ENCODE measurements around the gene SEC22B.
"Not testable (repeated sequence)": the region's sequence is repeated elsewhere in the genome, so short reads cannot be mapped to it uniquely, and the experiment has no call there.

SEC22B gene

DNA sequence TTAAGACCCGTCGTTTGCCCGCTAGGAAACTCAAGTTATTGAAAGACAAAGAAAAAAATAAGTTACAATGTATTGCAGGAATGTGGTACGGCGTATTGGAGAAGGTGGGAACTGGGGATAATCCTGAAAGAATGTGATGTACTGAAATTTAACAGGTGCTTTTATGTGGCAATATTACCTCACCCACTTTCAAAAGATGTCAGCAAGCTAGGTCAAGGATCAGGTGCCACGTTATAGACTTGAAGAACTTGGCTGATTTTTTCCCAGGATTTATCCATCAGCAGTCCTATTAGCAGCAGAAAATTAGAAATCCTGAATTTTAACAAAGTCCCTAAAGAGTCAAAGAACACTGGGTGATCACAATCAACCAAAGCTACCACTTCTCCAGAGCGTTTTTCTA lies 632 bp downstream of the SEC22B start:
- Mint-ChIP-seq H3K36me3 (ENCODE audit: insufficient read depth) (peaks cover 13% of the 10 kb centered on the region), H3K27ac (ENCODE audit: low read depth) (peak overlapping the region; percentile 99), H3K4me3 (peak overlapping the region; percentile 100)
- DNase-seq (ENCODE audit: low spot score in 2 of 2); H3K27me3 Mint-ChIP-seq; H3K4me1 Mint-ChIP-seq; ATAC-seq (replicated peaks; ENCODE audit: extremely low read depth, poor library complexity, severe bottlenecking); H3K9me3 Mint-ChIP-seq: not testable (repeated sequence)

DNA sequence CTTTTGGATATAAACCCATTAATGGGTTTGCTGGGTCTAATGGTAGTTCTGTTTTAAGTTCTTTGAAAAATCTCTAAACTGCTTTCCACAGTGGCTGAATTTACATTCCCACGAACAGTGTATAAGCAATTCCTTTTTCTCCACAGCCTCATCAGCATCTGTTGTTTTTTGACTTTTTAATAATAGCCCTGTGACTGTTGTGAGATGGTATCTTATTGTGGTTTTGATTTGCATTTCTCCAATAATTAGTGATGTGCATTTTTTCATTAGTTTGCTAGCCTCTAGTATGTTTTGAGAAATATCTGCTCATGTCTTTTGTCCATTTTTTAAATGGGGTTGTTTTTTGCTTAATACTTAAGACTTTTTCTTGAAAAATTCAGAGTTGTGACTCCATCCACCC lies 11.6 kb downstream of the SEC22B start:
- not testable (repeated sequence) for H3K27me3 Mint-ChIP-seq; H3K4me3 Mint-ChIP-seq; H3K9me3 Mint-ChIP-seq; H3K27ac Mint-ChIP-seq (ENCODE audit: low read depth); ATAC-seq (replicated peaks; ENCODE audit: extremely low read depth, poor library complexity, severe bottlenecking); DNase-seq (ENCODE audit: low spot score in 2 of 2); H3K36me3 Mint-ChIP-seq (ENCODE audit: insufficient read depth); H3K4me1 Mint-ChIP-seq

DNA sequence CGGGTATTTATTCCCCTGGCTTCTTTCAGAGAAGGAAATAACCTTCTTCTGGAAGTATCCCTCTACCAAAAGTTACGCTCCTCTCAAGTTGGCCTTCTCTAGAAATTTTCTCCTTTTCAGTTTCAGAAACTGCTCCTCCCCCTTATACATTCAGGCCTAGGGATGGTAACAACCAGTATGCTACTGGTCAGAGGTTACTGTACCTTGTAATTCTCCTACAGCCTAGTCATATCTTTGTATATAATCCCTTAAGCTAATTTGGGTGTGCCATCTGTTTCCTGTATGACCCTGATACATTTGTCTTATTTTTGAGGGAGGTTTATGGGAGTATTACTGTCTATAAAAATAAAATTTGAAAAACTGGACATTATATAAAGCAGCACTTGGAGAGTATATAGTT lies 14.3 kb downstream of the SEC22B start:
- not testable (repeated sequence) for ATAC-seq (replicated peaks; ENCODE audit: extremely low read depth, poor library complexity, severe bottlenecking); DNase-seq (ENCODE audit: low spot score in 2 of 2); H3K27me3 Mint-ChIP-seq; H3K27ac Mint-ChIP-seq (ENCODE audit: low read depth); H3K4me3 Mint-ChIP-seq; H3K9me3 Mint-ChIP-seq; H3K36me3 Mint-ChIP-seq (ENCODE audit: insufficient read depth); H3K4me1 Mint-ChIP-seq

DNA sequence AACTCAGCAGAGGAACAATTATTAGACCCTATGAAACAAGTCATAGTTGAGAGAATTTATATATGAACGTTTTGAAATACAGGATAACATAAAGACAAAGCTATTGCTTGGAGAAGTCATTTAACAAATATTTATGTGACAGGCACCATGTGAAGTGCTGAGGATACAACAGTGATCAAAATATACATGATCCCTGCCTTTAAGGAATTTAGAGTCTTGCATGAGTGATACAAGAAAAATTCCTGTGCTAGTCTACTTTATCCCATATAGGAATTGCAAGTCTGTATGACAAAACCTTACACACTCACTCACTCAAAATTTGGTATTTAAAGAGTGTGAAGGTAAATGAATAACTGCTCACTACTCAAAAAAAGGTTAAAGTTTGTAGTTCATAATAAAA lies 17.8 kb downstream of the SEC22B start:
- H3K4me1 Mint-ChIP-seq; H3K4me3 Mint-ChIP-seq; H3K27ac Mint-ChIP-seq (ENCODE audit: low read depth); H3K9me3 Mint-ChIP-seq; H3K27me3 Mint-ChIP-seq; DNase-seq (ENCODE audit: low spot score in 2 of 2); H3K36me3 Mint-ChIP-seq (ENCODE audit: insufficient read depth); ATAC-seq (replicated peaks; ENCODE audit: extremely low read depth, poor library complexity, severe bottlenecking): not testable (repeated sequence)

DNA sequence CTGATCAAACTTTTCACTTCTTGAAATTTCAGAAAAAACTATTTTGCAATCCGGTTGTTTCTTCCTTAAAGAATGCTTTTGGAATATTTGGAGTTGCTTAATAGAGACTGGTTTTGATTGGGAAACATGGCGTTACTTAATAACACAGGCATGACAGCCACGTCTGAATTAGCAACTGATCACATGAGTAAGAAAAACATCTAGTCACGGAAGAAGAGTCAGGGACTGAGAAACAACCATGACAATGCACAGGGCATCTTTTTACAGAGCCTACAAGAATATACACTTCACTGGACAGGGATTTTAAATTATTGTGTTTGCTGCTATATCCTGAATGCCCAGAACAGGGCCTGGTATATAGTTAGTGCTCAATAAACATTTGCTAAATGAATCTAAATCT lies 18.2 kb downstream of the SEC22B start:
- DNase-seq (ENCODE audit: low spot score in 2 of 2); H3K36me3 Mint-ChIP-seq (ENCODE audit: insufficient read depth); H3K27me3 Mint-ChIP-seq; H3K27ac Mint-ChIP-seq (ENCODE audit: low read depth); ATAC-seq (replicated peaks; ENCODE audit: extremely low read depth, poor library complexity, severe bottlenecking); H3K4me3 Mint-ChIP-seq; H3K4me1 Mint-ChIP-seq; H3K9me3 Mint-ChIP-seq: not testable (repeated sequence)

DNA sequence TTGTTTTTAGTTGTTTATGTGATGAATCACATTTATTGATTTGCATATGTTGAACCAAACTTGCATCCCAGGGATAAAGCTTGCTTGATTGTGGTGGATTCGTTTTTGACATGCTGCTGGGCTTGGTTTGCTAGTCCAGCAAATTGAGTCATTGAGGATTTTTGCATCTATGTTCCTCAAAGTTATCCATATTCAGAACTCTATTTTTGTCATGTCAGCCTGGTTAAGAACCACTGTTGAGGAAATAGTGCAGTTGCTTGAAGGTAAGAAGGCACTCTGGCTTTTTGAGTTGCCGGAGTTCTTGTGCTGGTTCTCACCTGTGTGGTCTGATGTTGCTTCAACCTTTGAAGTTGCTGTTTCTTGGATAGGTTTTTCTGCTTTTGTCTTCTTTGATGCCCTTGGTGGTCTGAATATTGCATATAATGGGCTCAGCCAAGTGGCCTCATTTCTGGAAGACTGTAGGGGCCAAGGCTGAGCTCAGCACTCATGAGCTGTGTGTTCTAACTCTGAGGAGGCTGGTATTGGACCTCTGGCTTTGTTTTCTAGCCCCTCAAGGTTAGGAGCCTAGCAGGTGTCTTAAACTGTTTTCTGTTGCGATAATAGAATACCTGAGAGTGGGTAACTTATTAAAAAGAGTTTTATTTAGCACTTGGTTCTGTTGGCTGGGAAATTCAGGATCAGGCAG lies 26.0 kb downstream of the SEC22B start:
- not testable (repeated sequence) for H3K27me3 Mint-ChIP-seq; DNase-seq (ENCODE audit: low spot score in 2 of 2); ATAC-seq (replicated peaks; ENCODE audit: extremely low read depth, poor library complexity, severe bottlenecking); H3K4me3 Mint-ChIP-seq; H3K27ac Mint-ChIP-seq (ENCODE audit: low read depth); H3K9me3 Mint-ChIP-seq; H3K4me1 Mint-ChIP-seq; H3K36me3 Mint-ChIP-seq (ENCODE audit: insufficient read depth)

DNA sequence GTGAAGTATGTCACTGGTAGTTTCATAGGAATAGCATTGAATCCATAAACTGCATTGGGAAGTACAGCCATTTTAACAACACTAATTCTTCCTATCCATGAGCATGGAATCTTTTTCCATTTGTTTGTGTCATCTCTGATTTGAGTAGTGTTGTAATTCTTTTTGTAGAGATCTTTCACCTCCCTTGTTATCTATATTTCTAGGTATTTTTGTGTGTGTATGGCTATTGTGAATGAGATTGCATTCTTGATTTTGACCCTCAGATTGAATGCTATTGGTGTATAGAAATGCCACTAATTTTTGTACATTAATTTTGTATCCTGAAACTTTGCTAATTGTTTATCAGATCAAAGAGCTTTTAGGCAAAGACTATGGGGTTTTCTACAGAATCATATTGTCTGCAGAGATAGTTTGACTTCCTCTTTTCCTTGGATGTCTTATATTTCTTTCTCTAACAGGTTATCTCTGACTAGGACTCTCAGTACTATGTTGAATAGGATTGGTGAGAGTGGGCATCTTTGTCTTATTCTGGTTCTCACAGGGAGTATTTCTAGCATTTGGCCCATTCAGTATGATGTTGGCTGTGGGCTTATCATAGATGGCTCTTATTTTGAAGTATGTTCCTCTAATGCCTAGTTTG lies 26.8 kb downstream of the SEC22B start:
- not testable (repeated sequence) for ATAC-seq (replicated peaks; ENCODE audit: extremely low read depth, poor library complexity, severe bottlenecking); H3K4me3 Mint-ChIP-seq; H3K27me3 Mint-ChIP-seq; H3K9me3 Mint-ChIP-seq; DNase-seq (ENCODE audit: low spot score in 2 of 2); H3K27ac Mint-ChIP-seq (ENCODE audit: low read depth); H3K4me1 Mint-ChIP-seq; H3K36me3 Mint-ChIP-seq (ENCODE audit: insufficient read depth)

DNA sequence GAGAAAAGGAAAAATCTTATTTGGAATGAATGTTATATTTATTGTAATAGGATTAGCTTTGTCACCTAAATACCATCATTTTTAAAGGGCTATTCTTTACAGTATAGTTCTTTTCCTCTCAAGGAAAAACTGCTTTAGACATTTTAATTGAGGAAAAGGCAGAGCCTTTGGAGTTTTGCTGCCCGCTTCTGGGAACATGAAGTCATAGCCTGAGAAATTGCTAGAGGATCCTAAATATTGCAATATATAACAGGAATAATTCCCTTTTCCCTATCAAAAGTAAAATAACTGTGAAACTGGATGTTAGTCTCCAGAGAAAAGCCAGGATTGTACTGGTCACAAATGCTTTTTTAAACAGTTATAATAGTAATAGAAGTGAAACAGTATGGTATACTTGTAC lies 30.5 kb downstream of the SEC22B start:
- not testable (repeated sequence) for H3K4me3 Mint-ChIP-seq; H3K9me3 Mint-ChIP-seq; H3K27me3 Mint-ChIP-seq; ATAC-seq (replicated peaks; ENCODE audit: extremely low read depth, poor library complexity, severe bottlenecking); H3K27ac Mint-ChIP-seq (ENCODE audit: low read depth); DNase-seq (ENCODE audit: low spot score in 2 of 2); H3K36me3 Mint-ChIP-seq (ENCODE audit: insufficient read depth)
- peaks cover 23% of the 10 kb centered on the region for H3K4me1 Mint-ChIP-seq

DNA sequence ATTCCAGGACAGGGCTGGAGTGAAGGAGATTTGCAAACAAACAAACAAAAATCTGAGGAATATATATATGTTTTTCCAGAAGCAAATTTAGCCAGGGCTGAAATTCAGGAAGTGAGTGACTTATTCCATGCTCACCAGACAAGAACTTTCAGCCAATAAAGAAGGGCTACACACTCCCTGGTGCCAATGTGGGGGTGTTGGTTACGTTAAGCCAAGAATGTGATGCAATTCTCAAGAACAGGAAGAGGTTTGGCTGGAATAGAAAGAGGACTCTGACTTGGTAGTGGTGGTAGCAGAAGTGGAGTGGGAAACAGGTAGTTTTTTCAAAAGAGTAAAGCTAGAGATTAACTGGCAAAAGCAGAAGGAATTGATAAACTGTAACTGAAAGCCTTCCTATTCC lies 31.7 kb downstream of the SEC22B start:
- not testable (repeated sequence) for H3K27ac Mint-ChIP-seq (ENCODE audit: low read depth); DNase-seq (ENCODE audit: low spot score in 2 of 2); H3K27me3 Mint-ChIP-seq; H3K4me3 Mint-ChIP-seq; H3K36me3 Mint-ChIP-seq (ENCODE audit: insufficient read depth); H3K9me3 Mint-ChIP-seq; ATAC-seq (replicated peaks; ENCODE audit: extremely low read depth, poor library complexity, severe bottlenecking)
- H3K4me1 Mint-ChIP-seq = peaks cover 23% of the 10 kb centered on the region

DNA sequence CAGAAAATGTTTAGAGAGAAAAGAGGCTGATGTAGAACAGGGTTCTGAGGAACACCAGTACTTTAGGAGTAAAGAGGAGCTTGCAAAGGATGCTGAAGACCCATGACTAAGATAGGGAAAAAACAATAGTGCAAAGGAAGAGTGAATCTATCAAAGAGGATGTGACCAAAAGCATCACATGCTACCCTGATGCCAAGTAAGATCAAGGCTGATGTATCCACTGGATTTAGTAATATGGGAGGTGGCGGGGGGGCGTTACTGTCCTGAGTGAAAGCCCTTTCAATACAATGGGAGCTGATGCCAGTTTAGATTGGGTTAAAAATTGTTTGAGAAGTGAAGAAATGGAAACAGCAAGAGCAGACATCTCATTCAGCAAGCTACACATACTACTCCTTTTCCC lies 32.2 kb downstream of the SEC22B start:
- not testable (repeated sequence) for H3K27me3 Mint-ChIP-seq; ATAC-seq (replicated peaks; ENCODE audit: extremely low read depth, poor library complexity, severe bottlenecking); H3K9me3 Mint-ChIP-seq; H3K4me3 Mint-ChIP-seq; DNase-seq (ENCODE audit: low spot score in 2 of 2); H3K36me3 Mint-ChIP-seq (ENCODE audit: insufficient read depth)
- Mint-ChIP-seq H3K4me1 (peaks cover 23% of the 10 kb centered on the region), H3K27ac (ENCODE audit: low read depth) (peak overlapping the region; percentile 71)

DNA sequence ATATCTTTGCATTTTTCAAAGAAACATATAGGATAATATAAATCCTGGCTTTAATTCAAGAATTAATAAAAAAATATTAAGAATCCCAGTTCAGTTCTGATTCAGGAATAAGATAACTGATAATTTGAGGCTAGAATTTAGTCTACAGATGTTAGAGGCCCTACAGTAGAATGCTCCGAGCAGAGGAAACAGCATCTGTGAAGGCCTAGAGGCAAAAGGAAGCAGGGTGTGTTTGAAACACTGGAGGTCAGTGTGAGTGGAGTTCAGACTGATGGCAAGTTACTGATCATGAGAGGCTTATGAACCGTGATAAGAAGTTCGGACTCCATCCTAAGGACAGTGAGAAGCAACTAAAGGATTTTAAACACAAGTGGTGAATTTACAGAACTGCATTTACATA lies 33.0 kb downstream of the SEC22B start:
- not testable (repeated sequence) for H3K36me3 Mint-ChIP-seq (ENCODE audit: insufficient read depth); DNase-seq (ENCODE audit: low spot score in 2 of 2); H3K27me3 Mint-ChIP-seq; H3K9me3 Mint-ChIP-seq
- Mint-ChIP-seq H3K27ac (ENCODE audit: low read depth) (peak overlapping the region; percentile 71), H3K4me1 (peaks cover 23% of the 10 kb centered on the region), H3K4me3 (peak overlapping the region; percentile 53)
- ATAC-seq (replicated peaks; ENCODE audit: extremely low read depth, poor library complexity, severe bottlenecking) = peak; percentile 30

DNA sequence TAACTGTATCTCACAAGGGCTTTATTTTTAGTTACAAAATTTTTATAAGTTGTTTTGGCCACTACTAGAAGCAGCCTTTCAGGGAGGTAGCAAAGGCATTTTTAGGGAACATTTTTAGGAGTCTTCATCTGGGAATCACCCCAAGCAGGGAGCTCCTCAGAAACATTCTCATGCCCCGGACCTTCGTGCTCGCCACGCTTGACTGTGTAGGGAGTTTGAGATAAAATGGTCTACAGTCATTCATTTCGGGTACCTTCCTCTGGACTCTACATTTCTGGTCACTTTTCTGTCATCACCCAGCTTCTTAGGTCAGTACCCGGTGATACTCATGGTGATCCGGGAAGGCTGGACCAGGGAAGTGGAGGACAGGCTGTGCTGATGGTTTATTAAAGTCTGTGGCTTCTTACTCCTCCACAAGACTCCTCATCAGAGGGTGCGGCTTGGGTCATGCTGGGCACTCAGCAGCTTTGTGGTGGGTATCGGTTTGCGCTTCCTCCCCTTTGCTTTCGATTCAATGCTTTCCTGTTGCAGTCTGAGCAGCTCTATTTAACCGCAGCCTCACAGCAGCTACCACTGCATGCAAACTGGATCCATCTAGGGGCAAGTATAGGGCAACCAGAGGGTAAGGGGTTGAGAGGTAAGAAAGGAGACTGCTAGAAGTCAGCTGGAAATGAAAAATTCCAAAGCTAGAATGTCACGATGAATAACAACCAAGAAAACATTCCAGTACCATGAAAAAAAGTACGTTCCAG lies 33.6 kb downstream of the SEC22B start:
- Mint-ChIP-seq H3K27ac (ENCODE audit: low read depth) (peak overlapping the region; percentile 71), H3K4me1 (peaks cover 23% of the 10 kb centered on the region), H3K4me3 (peak overlapping the region; percentile 53)
- not testable (repeated sequence) for H3K36me3 Mint-ChIP-seq (ENCODE audit: insufficient read depth); H3K27me3 Mint-ChIP-seq; H3K9me3 Mint-ChIP-seq
- peak; percentile 37 to 66 for DNase-seq (ENCODE audit: low spot score in 2 of 2)
- ATAC-seq (replicated peaks; ENCODE audit: extremely low read depth, poor library complexity, severe bottlenecking) = peak; percentile 99

DNA sequence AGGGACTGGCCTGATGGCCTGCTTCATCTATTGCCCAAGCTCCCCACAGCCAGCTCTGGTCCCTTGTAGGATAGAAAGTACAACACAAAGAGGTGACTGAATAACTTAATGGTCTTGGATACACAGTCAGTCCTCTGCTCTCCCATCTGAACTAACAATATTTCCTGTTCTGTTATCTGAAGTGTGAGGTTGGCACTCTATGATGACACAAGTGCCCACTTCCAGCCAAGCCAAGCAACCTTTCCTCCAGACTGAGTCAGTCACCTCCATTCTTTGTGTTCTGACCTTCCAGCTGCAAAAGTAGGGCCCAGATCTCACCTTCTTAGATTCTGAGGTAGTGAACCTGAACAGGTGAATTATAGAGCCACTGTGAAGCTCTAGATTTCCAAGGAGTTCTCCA lies 34.5 kb downstream of the SEC22B start:
- H3K36me3 Mint-ChIP-seq (ENCODE audit: insufficient read depth); H3K27me3 Mint-ChIP-seq; H3K9me3 Mint-ChIP-seq; DNase-seq (ENCODE audit: low spot score in 2 of 2): not testable (repeated sequence)
- Mint-ChIP-seq H3K4me1 (peaks cover 23% of the 10 kb centered on the region), H3K27ac (ENCODE audit: low read depth) (peak overlapping the region; percentile 71), H3K4me3 (peak overlapping the region; percentile 47)
- peak; percentile 31 for ATAC-seq (replicated peaks; ENCODE audit: extremely low read depth, poor library complexity, severe bottlenecking)
